AG08395 (cell line): ENCODE data around the gene HID1.
A peak's percentile ranks its signal among the peaks of the same experiment; 100 is the strongest.
"Not testable (repeated sequence)": the region's sequence is repeated elsewhere in the genome, so short reads cannot be mapped to it uniquely, and the experiment has no call there.

Experiments used
- DNase-seq: peaks from one replicate; pipeline ENCODE4 v3.0.0; 2012; ENCODE audit warnings: mixed read lengths, low spot score

HID1 gene

GRCh38 chr17:74998783-74999182 is 26.2 kb upstream of the HID1 start:
- DNase-seq: no peak

- DNase-seq: no peak
Observed at GRCh38 chr17:74995847-74996246, 23.3 kb upstream of the HID1 start.

GRCh38 chr17:74994440-74994839 is 21.9 kb upstream of the HID1 start:
- DNase-seq: no peak

GRCh38 chr17:74992223-74992622 is 19.7 kb upstream of the HID1 start:
- no peak for DNase-seq

GRCh38 chr17:74990581-74991105 is 18.1 kb upstream of the HID1 start:
- DNase-seq: no peak

GRCh38 chr17:74987909-74988711 is 15.6 kb upstream of the HID1 start:
- peak; percentile 73 for DNase-seq

- DNase-seq: peak; percentile 97
Observed at GRCh38 chr17:74987418-74987908, 14.9 kb upstream of the HID1 start, which contains the start of gene CDR2L. Gene CDR2L, plus strand, starts transcription at chr17:74987632. Its CDS starts 412 bp downstream, at chr17:74988044.

- DNase-seq: no peak
Observed at GRCh38 chr17:74986206-74986576, 13.6 kb upstream of the HID1 start.

- DNase-seq: not testable (repeated sequence)
Observed at GRCh38 chr17:74982663-74983313, 10.2 kb upstream of the HID1 start.

GRCh38 chr17:74981979-74982662 is 9.6 kb upstream of the HID1 start:
- peak; percentile 72 for DNase-seq

GRCh38 chr17:74981318-74981978 is 8.9 kb upstream of the HID1 start:
- DNase-seq: no peak

GRCh38 chr17:74979408-74980146 is 7.0 kb upstream of the HID1 start:
- DNase-seq: no peak

GRCh38 chr17:74978240-74978639 is 5.7 kb upstream of the HID1 start:
- no peak for DNase-seq

- no peak for DNase-seq
Observed at GRCh38 chr17:74977802-74978201, 5.2 kb upstream of the HID1 start.

GRCh38 chr17:74975943-74976342 is 3.4 kb upstream of the HID1 start:
- DNase-seq: no peak

GRCh38 chr17:74972973-74973328 is 392 bp upstream of the HID1 start:
- no peak for DNase-seq

GRCh38 chr17:74971842-74972106 is 785 bp downstream of the HID1 start:
- no peak for DNase-seq

- no peak for DNase-seq
Observed at GRCh38 chr17:74971069-74971841, 1.3 kb downstream of the HID1 start.

- DNase-seq: no peak
Observed at GRCh38 chr17:74970395-74970794, 2.2 kb downstream of the HID1 start.

- DNase-seq: not testable (repeated sequence)
Observed at GRCh38 chr17:74969501-74969900, 3.1 kb downstream of the HID1 start.

- DNase-seq: no peak
Observed at GRCh38 chr17:74968361-74968780, 4.2 kb downstream of the HID1 start.
